IPS-NIHi11 (cell line): Measurements from ENCODE around the gene DDIT3.

Experiments used
- DNase-seq: peaks from one replicate; pipeline ENCODE4 v3.0.0; 2012; ENCODE audit warnings: mixed read lengths, low spot score

Gene DDIT3

DNA sequence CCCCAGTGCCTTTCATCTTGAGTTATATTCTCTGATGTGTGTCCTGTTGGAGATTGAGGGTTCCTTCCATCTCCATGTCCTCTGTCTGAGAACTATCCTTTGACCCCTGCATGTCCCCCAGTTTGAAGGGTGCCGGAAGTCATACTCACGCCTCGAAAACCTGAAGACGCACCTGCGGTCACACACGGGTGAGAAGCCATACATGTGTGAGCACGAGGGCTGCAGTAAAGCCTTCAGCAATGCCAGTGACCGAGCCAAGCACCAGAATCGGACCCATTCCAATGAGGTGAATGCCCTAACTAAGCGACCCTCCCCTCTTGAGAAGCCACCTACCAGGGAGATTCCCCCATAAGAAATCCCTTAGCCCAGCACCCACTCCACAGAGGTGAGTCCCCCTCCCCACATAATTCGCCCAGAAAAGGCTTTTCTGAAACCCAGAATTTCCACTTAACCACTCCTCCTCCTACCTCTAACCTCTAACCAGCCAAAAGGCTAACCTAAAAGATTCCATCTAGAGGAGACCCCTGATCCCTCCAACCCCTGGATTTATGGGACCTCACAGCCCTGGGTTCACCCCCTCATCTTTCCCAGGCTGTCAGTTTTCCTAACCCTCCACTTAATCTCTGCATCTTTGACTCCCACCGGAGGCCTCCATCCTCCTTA, 53.0 kb downstream of the DDIT3 start:
- DNase-seq = no peak
